IMR-90 (cell line): ENCODE results near the gene KRT8. TPM values are rescaled to one million over a fixed set of nuclear protein-coding genes. Genes with fewer than 3 reads are reported as not detected.

ENCODE experiments used
- ATAC-seq: fragments of 200-7000 bp; cut with Tn5 transposase; 2 replicates; pipeline ENCODE4 v1.9.1; 2020; ENCODE audit warnings: low read depth, mild to moderate bottlenecking, moderate library complexity
- BruUV-seq: library from RNA; stranded (reverse); fragments of 400-500 nt; replicated peaks from 2 replicates; lab custom pipeline; 2021; lab: Mats Ljungman, UMichigan
- CTCF ChIA-PET: fragments of 300-600 bp; formaldehyde crosslinking; extraction: SDS; loops from one replicate; lab custom pipeline; 2021; ENCODE audit warnings: antibody characterized with exemption; lab: Yijun Ruan, JAX
- POLR2A ChIA-PET: fragments of 300-600 bp; sonication (Branson Sonifier 250); formaldehyde crosslinking; loops from one replicate; lab custom pipeline; 2022; ENCODE audit warnings: antibody characterized with exemption; ENCODE audit not compliant: unreplicated experiment; lab: Charles Lee
- DNase-seq: peaks from one replicate; pipeline ENCODE4 v3.0.0; 2013
- H2AFZ ChIP-seq: replicated peaks from 2 replicates; pipeline ENCODE3; 2013; ENCODE audit warnings: low read length, mild to moderate bottlenecking; ENCODE audit not compliant: poor library complexity
- H2AK5ac ChIP-seq: 2 replicates; pipeline ENCODE4 v1.6.1; 2013; ENCODE audit warnings: low read depth, low read length, inconsistent platforms
- H2AK9ac ChIP-seq: replicated peaks from 2 replicates; pipeline ENCODE3; 2013; ENCODE audit warnings: mild to moderate bottlenecking, low read depth, low read length, moderate library complexity; ENCODE audit not compliant: poor library complexity
- H2BK120ac ChIP-seq: 2 replicates; pipeline ENCODE4 v1.6.1; 2013; ENCODE audit warnings: low read depth, low read length, inconsistent platforms
- H2BK15ac ChIP-seq: 3 replicates; pipeline ENCODE4 v1.6.1; 2013; ENCODE audit warnings: low read depth, low read length, inconsistent platforms
- H2BK20ac ChIP-seq: 2 replicates; pipeline ENCODE4 v1.6.1; 2013; ENCODE audit warnings: low read depth, mild to moderate bottlenecking, inconsistent platforms, low read length, moderate library complexity
- H2BK5ac ChIP-seq: 2 replicates; pipeline ENCODE4 v1.6.1; 2013; ENCODE audit warnings: mild to moderate bottlenecking, low read depth, low read length, inconsistent platforms; ENCODE audit not compliant: poor library complexity, severe bottlenecking
- H3K14ac ChIP-seq: replicated peaks from 2 replicates; pipeline ENCODE4 v1.6.1; 2013; ENCODE audit warnings: low read depth, low read length, inconsistent platforms
- H3K18ac ChIP-seq: 2 replicates; pipeline ENCODE4 v1.6.1; 2013; ENCODE audit warnings: low read depth, low read length, control low read depth
- H3K23ac ChIP-seq: 2 replicates; pipeline ENCODE4 v1.6.1; 2013; ENCODE audit warnings: low read depth, low read length, inconsistent platforms
- H3K27ac ChIP-seq: 2 replicates; pipeline ENCODE4 v1.5.1; 2013; ENCODE audit warnings: mild to moderate bottlenecking, control low read depth, low read length; ENCODE audit not compliant: insufficient read depth
- H3K27me3 ChIP-seq: 2 replicates; pipeline ENCODE4 v1.6.1; 2013; ENCODE audit warnings: low read length; ENCODE audit not compliant: control insufficient read depth, insufficient read depth
- H3K36me3 ChIP-seq: 2 replicates; pipeline ENCODE4 v1.6.1; 2013; ENCODE audit warnings: low read length, mixed read lengths; ENCODE audit not compliant: control insufficient read depth, insufficient read depth
- H3K4ac ChIP-seq: 2 replicates; pipeline ENCODE4 v1.6.1; 2013; ENCODE audit warnings: low read depth, low read length, inconsistent platforms
- H3K4me1 ChIP-seq: 2 replicates; pipeline ENCODE4 v1.6.1; 2013; ENCODE audit warnings: low read length, mixed read lengths; ENCODE audit not compliant: control insufficient read depth, insufficient read depth
- H3K4me2 ChIP-seq: 2 replicates; pipeline ENCODE4 v1.6.1; 2013; ENCODE audit warnings: low read depth, mild to moderate bottlenecking, control low read depth, low read length, moderate library complexity
- H3K4me3 ChIP-seq: 2 replicates; pipeline ENCODE4 v1.5.1; 2013; ENCODE audit warnings: low read depth, mild to moderate bottlenecking, control low read depth, low read length, moderate library complexity; ENCODE audit not compliant: insufficient read depth
- H3K56ac ChIP-seq: 2 replicates; pipeline ENCODE4 v1.6.1; 2013; ENCODE audit warnings: low read length, inconsistent platforms; ENCODE audit not compliant: insufficient read depth; ENCODE audit errors: extremely low read depth
- H3K79me1 ChIP-seq, 2 experiments: 2 replicates each; pipeline ENCODE4 v1.6.1; 2013; ENCODE audit warnings: low read length in 2 of 2, inconsistent platforms in 1 of 2, low read depth in 1 of 2
- H3K9ac ChIP-seq: 2 replicates; pipeline ENCODE4 v1.6.1; 2013; ENCODE audit warnings: low read depth, low read length, control low read depth
- H3K9me1 ChIP-seq: 2 replicates; pipeline ENCODE4 v1.6.1; 2013; ENCODE audit warnings: low read length, inconsistent platforms; ENCODE audit not compliant: insufficient read depth
- H3K9me3 ChIP-seq: 2 replicates; pipeline ENCODE4 v1.6.1; 2013; ENCODE audit warnings: low read length; ENCODE audit not compliant: control insufficient read depth, insufficient read depth
- H4K20me1 ChIP-seq: 2 replicates; pipeline ENCODE4 v1.6.1; 2013; ENCODE audit warnings: low read length, inconsistent platforms; ENCODE audit not compliant: insufficient read depth
- H4K5ac ChIP-seq: 2 replicates; pipeline ENCODE4 v1.6.1; 2013; ENCODE audit warnings: mild to moderate bottlenecking, low read depth, low read length, control low read depth
- H4K8ac ChIP-seq, 2 experiments: 2 replicates each; pipeline ENCODE4 v1.6.1; 2013; ENCODE audit warnings: low read depth in 2 of 2, low read length in 2 of 2, control low read depth in 1 of 2, inconsistent platforms in 1 of 2
- H4K91ac ChIP-seq: 2 replicates; pipeline ENCODE4 v1.6.1; 2013; ENCODE audit warnings: low read depth, low read length, inconsistent platforms; ENCODE audit not compliant: insufficient read depth
- BHLHE40 ChIP-seq: fragments of 150-350 bp; IDR thresholded peaks from 2 replicates; pipeline ENCODE4 v1.6.1; 2016; ENCODE audit warnings: mild to moderate bottlenecking, low read depth, low read length
- CEBPB ChIP-seq: IDR thresholded peaks from 2 replicates; pipeline ENCODE4 v1.6.1; 2012; ENCODE audit warnings: low read depth, low read length, improper control_type of control experiment
- CHD1 ChIP-seq: IDR thresholded peaks from 2 replicates; pipeline ENCODE4 v1.6.1; 2012; ENCODE audit warnings: low read depth, low read length, improper control_type of control experiment
- CTCF ChIP-seq: conservative IDR thresholded peaks from 2 replicates; pipeline ENCODE4 v1.5.1; 2012; ENCODE audit warnings: mild to moderate bottlenecking, low read depth, low read length, improper control_type of control experiment
- ELK1 ChIP-seq: fragments of 150-350 bp; IDR thresholded peaks from 2 replicates; pipeline ENCODE4 v1.6.1; 2016; ENCODE audit warnings: low read depth, mild to moderate bottlenecking, low read length, moderate library complexity, borderline replicate concordance
- FOS ChIP-seq: fragments of 150-350 bp; IDR thresholded peaks from 2 replicates; pipeline ENCODE4 v1.6.1; 2016; ENCODE audit warnings: low read depth, low read length
- MAZ ChIP-seq: IDR thresholded peaks from 2 replicates; pipeline ENCODE4 v1.6.1; 2012; ENCODE audit warnings: low read depth, mild to moderate bottlenecking, low read length, improper control_type of control experiment, moderate library complexity, borderline replicate concordance
- MXI1 ChIP-seq: IDR thresholded peaks from 2 replicates; pipeline ENCODE4 v1.6.1; 2012; ENCODE audit warnings: low read depth, mild to moderate bottlenecking, low read length, moderate library complexity, borderline replicate concordance
- POLR2A ChIP-seq: IDR thresholded peaks from 2 replicates; pipeline ENCODE4 v1.6.1; 2012; ENCODE audit warnings: mild to moderate bottlenecking, low read depth, low read length
- RAD21 ChIP-seq: IDR thresholded peaks from 2 replicates; pipeline ENCODE4 v1.6.1; 2012; ENCODE audit warnings: low read length, improper control_type of control experiment
- RCOR1 ChIP-seq: IDR thresholded peaks from 2 replicates; pipeline ENCODE4 v1.6.1; 2012; ENCODE audit warnings: mild to moderate bottlenecking, low read length, improper control_type of control experiment; ENCODE audit not compliant: insufficient replicate concordance
- RFX5 ChIP-seq: IDR thresholded peaks from 2 replicates; pipeline ENCODE4 v1.8.0; 2012; ENCODE audit warnings: low read depth, mild to moderate bottlenecking, low read length, moderate library complexity
- SMC3 ChIP-seq: fragments of 150-350 bp; IDR thresholded peaks from 2 replicates; pipeline ENCODE4 v1.6.1; 2016; ENCODE audit warnings: low read depth, mild to moderate bottlenecking, antibody characterized with exemption, low read length, moderate library complexity
- USF2 ChIP-seq: fragments of 150-350 bp; IDR thresholded peaks from 2 replicates; pipeline ENCODE4 v1.6.1; 2017; ENCODE audit warnings: mild to moderate bottlenecking, antibody characterized with exemption, low read length, low read depth
- WGBS, 2 experiments: methylation state at CpG; one replicate each; pipeline versions ENCODE4 v1.1.5 to v1.1.7; 2013; ENCODE audit warnings: missing lambda C conversion rate in 2 of 2; ENCODE audit not compliant: insufficient read length in 1 of 2; ENCODE audit errors: extremely low coverage in 2 of 2; 5-methylcytosine and 5-hydroxymethylcytosine counted together
- dilution Hi-C: fragments of 300-500 bp; cut with HindIII; formaldehyde crosslinking; loops from one replicate; pipeline ENCODE4 v1.14.3; 2018; ENCODE audit warnings: low sequenced_read_pairs; ENCODE audit not compliant: unreplicated experiment
- in situ Hi-C: fragments of 300-500 bp; cut with MboI; formaldehyde crosslinking; loops from 3 replicates; pipeline ENCODE4 v1.14.3; 2019; ENCODE audit warnings: low sequenced_read_pairs, inconsistent platforms, mixed read lengths
- intact Hi-C: fragments of 100-400 bp; cut with micrococcal nuclease; formaldehyde crosslinking; loops from 2 replicates; pipeline ENCODE4 v1.10.0; 2022
- polyA plus RNA-seq, 3 experiments: library from polyadenylated mRNA; depleted of rRNA; stranded (reverse); fragments of >200 nt; gene quantifications; 2 replicates each; pipeline ENCODE4 v1.2.3, GENCODE V29; 2012; ENCODE audit warnings: low replicate concordance in 1 of 3
- total RNA-seq: library from RNA; depleted of rRNA; stranded (reverse); fragments of >200 nt; gene quantifications from 2 replicates; pipeline ENCODE4 v1.2.3, GENCODE V29; 2012

KRT8 gene
- total and polyA plus RNA-seq, 2 of the 4 experiments (the other 2 are of a cell fraction): 10.9 to 39.3 TPM

GRCh38 chr12:52872644-52873389 is 32.1 kb downstream of the KRT8 start:
- no CpG with 5 or more reads among the region's 13 CpGs for WGBS, 2 experiments
- Histone ChIP-seq H2AFZ (no peak overlapping the region), H3K4me1 (peaks cover 26% of the 10 kb centered on the region), H3K4ac (peak overlapping the region; percentile 65), H3K56ac (no peak overlapping the region), H4K20me1 (no peaks in the 10 kb centered on the region), H2AK5ac (peak overlapping the region; percentile 89), H3K79me1 (no peaks in the 10 kb centered on the region), H3K4me3 (no peak overlapping the region), H3K36me3 (no peaks in the 10 kb centered on the region), H3K18ac (no peak overlapping the region), H3K9ac (no peak overlapping the region), H3K9me3 (no peaks in the 10 kb centered on the region), H2BK20ac (no peak overlapping the region; the same call in 1 of the 2 replicates), H2AK9ac (peak overlapping the region; percentile 8), H3K14ac (no peak overlapping the region), H3K23ac (no peak overlapping the region), H3K4me2 (no peak overlapping the region), H2BK15ac (0 out of 3 replicates have a peak overlapping the region, but pooled peaks have one; percentile 76), H4K91ac (peak overlapping the region; percentile 83), H3K27ac (no peak overlapping the region), H2BK120ac (peak overlapping the region; percentile 96), H4K5ac (no peak overlapping the region), H2BK5ac (no peak overlapping the region), H3K9me1 (peaks cover 23% of the 10 kb centered on the region), H3K27me3 (no peaks in the 10 kb centered on the region), H4K8ac (no peak overlapping the region; a peak in 1 of 4 replicates)
- intact Hi-C loops: loop anchor here (5.0 to 10.0 kb wide), 3 partner anchors 481 to 658 kb away; no protein-coding TSS in a partner anchor
- no TSS peak for BruUV-seq
- no peak for DNase-seq
- ChIA-PET CTCF (interaction anchor here (0.6 to 1.5 kb wide), 3 partner anchors 12 to 750 kb away, joined by 3 to 7 read pairs (median 5); no protein-coding TSS in a partner anchor), POLR2A (no interaction called here)
- in situ Hi-C loops: no loop called here
- no peak for ATAC-seq
- dilution Hi-C loops: no loop called here
- no peak for TF ChIP-seq CEBPB
- TF ChIP-seq RFX5: no peak
- no peak for TF ChIP-seq MAZ
- no peak for TF ChIP-seq SMC3
- TF ChIP-seq ELK1: no peak
- TF ChIP-seq CTCF: no peak
- no peak for TF ChIP-seq BHLHE40
- TF ChIP-seq CHD1: no peak
- TF ChIP-seq POLR2A: no peak
- no peak for TF ChIP-seq USF2
- no peak for TF ChIP-seq FOS
- no peak for TF ChIP-seq RCOR1
- no peak for TF ChIP-seq RAD21
- no peak for TF ChIP-seq MXI1
